MCF 10A (cell line): Measurements from ENCODE around the gene ZNF236. TPM values are rescaled to one million over a fixed set of nuclear protein-coding genes. Genes with fewer than 3 reads are reported as not detected.

Experiments used
- BruUV-seq: library from RNA; stranded (reverse); fragments of 400-500 nt; replicated peaks from 2 replicates; lab custom pipeline; 2021; lab: Mats Ljungman, UMichigan
- CTCF ChIA-PET: fragments of 300-600 bp; sonication (Branson Sonifier 250); formaldehyde crosslinking; extraction: SDS; loops from one replicate; lab custom pipeline; 2021; ENCODE audit warnings: antibody characterized with exemption, inconsistent platforms; lab: Yijun Ruan, JAX
- POLR2A ChIA-PET: fragments of 300-600, 350-650 bp; sonication (Branson Sonifier 250); formaldehyde crosslinking; extraction: SDS; loops from one replicate; lab custom pipeline; 2020; ENCODE audit warnings: antibody characterized with exemption, inconsistent platforms; lab: Yijun Ruan, JAX
- DNase-seq: peaks from one replicate; pipeline ENCODE4 v3.0.0-alpha.2; 2018; ENCODE audit not compliant: unreplicated experiment
- H3K27ac Mint-ChIP-seq: one replicate; pipeline ENCODE4 v1.8.0; 2022; ENCODE audit warnings: mild to moderate bottlenecking, low read depth, mixed read lengths; ENCODE audit not compliant: unreplicated experiment
- H3K27me3 Mint-ChIP-seq: one replicate; pipeline ENCODE4 v1.8.0; 2022; ENCODE audit warnings: mixed read lengths; ENCODE audit not compliant: insufficient read depth, unreplicated experiment
- H3K36me3 Mint-ChIP-seq: one replicate; pipeline ENCODE4 v1.8.0; 2022; ENCODE audit warnings: mild to moderate bottlenecking, moderate library complexity, mixed read lengths; ENCODE audit not compliant: insufficient read depth, unreplicated experiment
- H3K4me1 Mint-ChIP-seq: one replicate; pipeline ENCODE4 v1.8.0; 2022; ENCODE audit warnings: mixed read lengths; ENCODE audit not compliant: insufficient read depth, unreplicated experiment
- H3K4me3 Mint-ChIP-seq: one replicate; pipeline ENCODE4 v1.8.0; 2022; ENCODE audit warnings: mild to moderate bottlenecking, moderate library complexity, mixed read lengths; ENCODE audit not compliant: unreplicated experiment
- H3K9me3 Mint-ChIP-seq: one replicate; pipeline ENCODE4 v1.8.0; 2022; ENCODE audit warnings: mixed read lengths; ENCODE audit not compliant: unreplicated experiment
- CTCF ChIP-seq: fragments of 200-600 bp; IDR thresholded peaks from one replicate; pipeline ENCODE4 v1.8.0; 2022; ENCODE audit warnings: antibody characterized with exemption, mild to moderate bottlenecking; ENCODE audit not compliant: unreplicated experiment
- intact Hi-C: fragments of 100-400 bp; cut with micrococcal nuclease; formaldehyde crosslinking; loops from 2 replicates; pipeline ENCODE4 v1.14.1; 2022
- total RNA-seq: library from RNA; stranded (reverse); gene quantifications from 2 replicates; pipeline ENCODE4 v1.2.3, GENCODE V29; 2022

The ZNF236 gene
- total RNA-seq, 1 experiment from 2014 or later = 15.3 TPM

DNA sequence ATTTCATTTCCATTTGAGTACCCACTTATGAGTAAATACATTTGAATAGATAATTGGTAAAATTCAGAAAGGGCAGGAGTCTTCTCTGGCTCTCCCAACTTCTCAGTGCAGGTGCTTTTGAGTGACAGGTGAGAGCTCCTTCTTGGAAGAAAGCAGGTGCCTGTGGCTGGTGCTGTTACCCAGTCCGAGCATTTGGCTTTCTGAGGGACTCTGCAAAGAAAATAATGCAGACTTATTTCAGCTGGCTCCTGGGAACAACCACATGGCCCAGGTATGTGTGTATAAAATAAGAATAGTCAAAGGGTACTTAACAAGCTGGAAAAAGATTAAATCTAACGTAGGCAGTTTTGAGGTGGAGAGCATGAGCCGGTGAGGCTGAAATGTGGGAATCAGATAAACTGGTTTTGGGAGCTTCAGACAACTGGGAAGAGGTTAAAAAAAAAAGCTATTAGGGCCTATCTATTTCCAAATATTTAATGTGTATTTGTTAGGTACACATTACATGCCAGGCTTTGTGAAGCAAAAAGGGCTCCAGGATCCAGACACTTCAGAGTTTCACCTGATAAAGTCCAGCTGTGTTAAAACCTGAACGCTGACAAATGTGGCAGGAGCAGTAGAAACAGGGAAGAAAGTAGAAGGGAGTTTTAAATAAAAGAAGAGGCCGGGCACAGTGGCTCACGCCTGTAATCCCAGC lies 20.6 kb downstream of the ZNF236 start:
- no TSS peak for BruUV-seq
- CTCF ChIA-PET = interaction anchor here (0.7 to 1.4 kb wide), 4 partner anchors 13 to 157 kb away, joined by 3 to 5 read pairs (median 3); no protein-coding TSS in a partner anchor
- TF ChIP-seq CTCF = no peak
- Mint-ChIP-seq H3K27me3 (no peaks in the 10 kb centered on the region), H3K4me3 (no peak overlapping the region), H3K4me1 (peaks cover 11% of the 10 kb centered on the region), H3K27ac (no peak overlapping the region), H3K36me3 (no peaks in the 10 kb centered on the region), H3K9me3 (no peaks in the 10 kb centered on the region)
- intact Hi-C loops = no loop called here
- DNase-seq = no peak
- POLR2A ChIA-PET = interaction anchor here (0.8 to 1.8 kb wide), 2 partner anchors 8 to 13 kb away, joined by 3 to 5 read pairs; no protein-coding TSS in a partner anchor

- DNase-seq = no peak
- peaks cover 6% of the 10 kb centered on the region for H3K36me3 Mint-ChIP-seq
- CTCF ChIA-PET = interaction anchor here (1.0 to 1.8 kb wide), 4 partner anchors 9 to 140 kb away, joined by 3 to 19 read pairs (median 4); no protein-coding TSS in a partner anchor
- intact Hi-C loops = no loop called here
- no peak for TF ChIP-seq CTCF
- H3K4me3 Mint-ChIP-seq = no peak overlapping the region
- peaks cover 1% of the 10 kb centered on the region for H3K4me1 Mint-ChIP-seq
- POLR2A ChIA-PET = no interaction called here
- no TSS peak for BruUV-seq
- H3K27ac Mint-ChIP-seq = no peak overlapping the region
- H3K9me3 Mint-ChIP-seq = no peaks in the 10 kb centered on the region
- H3K27me3 Mint-ChIP-seq = no peaks in the 10 kb centered on the region
Measured at GRCh38 chr18:76844144-76844543, 21.8 kb downstream of the ZNF236 start.

DNA sequence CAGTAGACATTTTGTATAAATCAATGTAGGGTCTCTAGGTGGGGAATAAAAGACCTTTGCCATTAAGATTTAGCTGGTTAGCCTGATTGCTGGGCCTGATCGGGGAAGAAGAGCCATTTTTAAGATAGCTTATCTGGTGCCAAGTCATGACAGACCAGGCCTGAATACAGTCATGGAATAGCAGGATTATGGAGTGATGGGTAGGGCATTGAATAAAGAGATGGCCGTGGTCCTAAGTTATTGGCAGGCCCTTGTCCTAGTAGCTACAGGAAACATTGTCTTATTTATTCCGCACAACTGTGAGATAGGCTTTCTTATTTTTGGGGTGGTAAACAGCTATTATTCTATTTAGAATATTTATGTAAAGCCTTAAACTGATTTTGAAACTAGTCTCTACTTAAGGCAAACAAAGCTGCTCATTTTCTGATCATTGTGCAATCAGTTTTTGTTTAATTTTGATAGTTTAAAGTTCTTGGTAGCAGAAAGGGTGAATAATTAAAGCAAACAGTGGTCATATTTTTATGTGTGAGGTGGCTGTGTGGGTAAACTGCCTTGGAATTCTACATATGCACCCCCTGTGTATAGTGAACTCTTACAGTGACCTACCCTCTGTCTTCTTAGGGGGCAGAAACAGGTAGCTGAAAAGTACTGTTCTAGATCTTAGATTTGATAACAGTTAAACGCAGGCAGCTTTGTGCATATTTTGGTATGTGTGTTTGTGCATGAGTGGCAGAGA lies 22.6 kb downstream of the ZNF236 start:
- Mint-ChIP-seq H3K9me3 (no peaks in the 10 kb centered on the region), H3K36me3 (peaks cover 6% of the 10 kb centered on the region), H3K27me3 (no peaks in the 10 kb centered on the region), H3K4me1 (no peaks in the 10 kb centered on the region), H3K4me3 (no peak overlapping the region), H3K27ac (no peak overlapping the region)
- no peak for DNase-seq
- intact Hi-C loops = no loop called here
- no peak for TF ChIP-seq CTCF
- POLR2A ChIA-PET = interaction anchor here (0.8 to 1.4 kb wide), 2 partner anchors 23 to 42 kb away, joined by 3 to 4 read pairs; no protein-coding TSS in a partner anchor
- no TSS peak for BruUV-seq
- CTCF ChIA-PET = interaction anchor here (0.7 to 1.8 kb wide), 4 partner anchors 9 to 139 kb away, joined by 3 to 19 read pairs (median 4); no protein-coding TSS in a partner anchor

- Mint-ChIP-seq H3K9me3 (no peaks in the 10 kb centered on the region), H3K4me3 (no peak overlapping the region), H3K4me1 (no peaks in the 10 kb centered on the region), H3K27me3 (no peaks in the 10 kb centered on the region), H3K36me3 (peaks cover 9% of the 10 kb centered on the region), H3K27ac (no peak overlapping the region)
- no TSS peak for BruUV-seq
- ChIA-PET CTCF (interaction anchor here (1.2 to 2.7 kb wide), 2 partner anchors 43 to 45 kb away, joined by 4 to 21 read pairs; no protein-coding TSS in a partner anchor), POLR2A (interaction anchor here (0.6 kb wide), 1 partner anchor 11 kb away, joined by 3 read pairs; no protein-coding TSS in a partner anchor)
- no peak for TF ChIP-seq CTCF
- DNase-seq = no peak
- intact Hi-C loops = no loop called here
Measured at GRCh38 chr18:76846217-76846616, 23.9 kb downstream of the ZNF236 start.
